RKO (cell line): ENCODE data around the gene MS4A8.
A peak's percentile ranks its signal among the peaks of the same experiment; 100 is the strongest.
"Not testable (repeated sequence)": the region's sequence is repeated elsewhere in the genome, so short reads cannot be mapped to it uniquely, and the experiment has no call there.

Experiments
- DNase-seq: peaks from one replicate; pipeline ENCODE4 v3.0.0-alpha.2; 2016; ENCODE audit warnings: low spot score

The MS4A8 gene

GRCh38 chr11:60699284-60699691 is at the start of gene MS4A8:
Gene MS4A8, plus strand, starts transcription at chr11:60699612. Its CDS starts 1,249 bp downstream, at chr11:60700861.
- no peak for DNase-seq

DNA sequence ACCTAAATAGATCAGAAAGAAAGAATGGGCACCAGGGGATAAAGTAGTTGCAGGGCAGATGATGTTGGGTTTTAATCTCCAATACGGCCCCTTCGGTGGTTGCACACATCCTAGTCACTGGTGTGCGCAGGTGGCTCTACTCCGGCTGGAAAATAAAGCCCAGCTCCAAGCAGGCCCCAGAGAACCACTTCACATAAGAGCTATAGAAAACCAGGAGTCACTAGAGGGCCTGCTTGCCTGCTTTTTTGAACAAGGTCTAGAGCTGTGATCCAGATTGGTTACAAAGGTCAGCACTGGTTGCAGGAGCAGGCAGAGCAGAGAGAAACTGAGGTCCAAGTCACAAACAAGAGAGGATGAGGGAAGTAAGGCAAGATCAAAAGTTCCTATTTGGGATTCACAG is 41.5 kb upstream of the MS4A8 start:
- DNase-seq: no peak

GRCh38 chr11:60658409-60658808 is 41.0 kb upstream of the MS4A8 start:
- DNase-seq: no peak

GRCh38 chr11:60672255-60672654 is 27.2 kb upstream of the MS4A8 start:
- no peak for DNase-seq

DNA sequence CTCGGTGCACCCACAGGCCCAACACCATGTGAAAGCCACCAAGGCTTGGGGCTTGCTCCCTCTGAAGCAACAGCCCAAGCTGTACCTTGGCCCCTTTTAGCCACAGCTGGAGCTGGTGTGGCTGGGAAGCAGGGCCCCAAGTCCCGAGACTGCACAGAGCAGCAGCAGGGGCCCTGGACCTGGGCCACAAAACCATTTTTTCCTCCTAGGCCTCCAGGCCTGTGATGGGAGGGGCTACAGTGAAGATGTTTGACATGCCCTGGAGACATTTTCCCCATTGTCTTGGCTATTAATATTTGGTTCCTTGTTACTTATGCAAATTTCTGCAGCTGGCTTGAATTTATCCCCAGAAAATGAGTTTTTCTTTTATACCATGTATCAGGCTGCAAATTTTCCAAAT is 21.2 kb upstream of the MS4A8 start:
- DNase-seq: not testable (repeated sequence)

- no peak for DNase-seq
These were observed 19.5 kb upstream of the MS4A8 start for GRCh38 chr11:60679879-60680278.

GRCh38 chr11:60680455-60681119 is 18.8 kb upstream of the MS4A8 start:
- no peak for DNase-seq

DNA sequence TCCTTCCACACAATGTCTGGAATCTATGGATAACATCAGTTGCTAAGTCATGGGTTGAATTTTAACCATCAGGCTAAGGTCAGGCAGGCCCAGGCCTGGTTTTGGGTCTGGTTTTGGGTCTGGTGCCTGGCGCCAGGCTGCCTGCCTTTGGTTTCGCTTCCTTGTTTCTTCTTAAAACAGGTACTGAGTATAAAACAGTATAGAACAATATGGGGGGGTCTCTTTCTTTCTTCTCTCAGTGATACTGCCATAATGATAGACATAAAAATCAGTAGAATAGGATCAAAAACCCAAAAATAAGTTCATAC is 14.9 kb upstream of the MS4A8 start:
- not testable (repeated sequence) for DNase-seq

DNA sequence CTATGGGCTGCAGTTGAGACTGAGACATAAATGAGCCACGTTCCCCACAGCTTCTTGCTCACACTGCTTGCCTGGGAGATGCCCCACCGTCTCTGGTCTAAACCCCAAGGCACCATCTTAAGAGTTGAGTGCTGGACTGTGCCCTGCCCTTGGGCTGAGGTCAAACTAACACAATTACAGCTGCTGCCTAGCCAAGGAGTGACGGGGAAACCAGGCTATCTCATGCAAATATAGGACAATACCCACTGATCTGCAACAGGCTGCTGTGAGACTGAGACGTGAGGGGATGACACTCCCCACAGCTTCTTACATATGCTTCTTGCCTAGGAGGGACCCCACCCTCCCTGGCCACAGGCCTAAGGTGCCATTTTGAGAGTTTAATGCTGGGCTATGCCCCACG is 7.8 kb upstream of the MS4A8 start:
- no peak for DNase-seq

- no peak for DNase-seq
These were observed 524 bp downstream of the MS4A8 start for GRCh38 chr11:60699936-60700335.

GRCh38 chr11:60700689-60701468 is 1.5 kb downstream of the MS4A8 start:
- peak; percentile 36 for DNase-seq

- no peak for DNase-seq
These were observed 2.0 kb downstream of the MS4A8 start for GRCh38 chr11:60701469-60701818.

DNA sequence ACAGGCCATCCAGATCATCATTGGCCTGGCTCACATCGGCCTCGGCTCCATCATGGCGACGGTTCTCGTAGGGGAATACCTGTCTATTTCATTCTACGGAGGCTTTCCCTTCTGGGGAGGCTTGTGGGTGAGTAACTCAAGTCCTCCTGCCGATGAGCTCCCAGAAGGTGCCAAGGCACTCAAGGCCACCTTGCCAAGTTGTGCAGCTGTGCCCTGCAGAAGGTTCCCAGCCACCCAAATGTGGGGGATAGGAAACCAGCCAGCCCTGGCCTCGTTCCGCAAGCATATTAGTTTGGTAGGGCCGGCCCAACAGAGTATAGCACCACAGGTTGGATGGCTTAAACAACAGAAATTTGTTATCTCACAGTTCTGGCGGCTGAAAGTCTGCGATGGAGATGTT is 4.0 kb downstream of the MS4A8 start:
- DNase-seq: no peak

GRCh38 chr11:60705895-60706294 is 6.5 kb downstream of the MS4A8 start:
- no peak for DNase-seq

GRCh38 chr11:60706931-60707330 is 7.5 kb downstream of the MS4A8 start:
- no peak for DNase-seq

GRCh38 chr11:60710482-60710881 is 11.1 kb downstream of the MS4A8 start:
- DNase-seq: peak; percentile 15

DNA sequence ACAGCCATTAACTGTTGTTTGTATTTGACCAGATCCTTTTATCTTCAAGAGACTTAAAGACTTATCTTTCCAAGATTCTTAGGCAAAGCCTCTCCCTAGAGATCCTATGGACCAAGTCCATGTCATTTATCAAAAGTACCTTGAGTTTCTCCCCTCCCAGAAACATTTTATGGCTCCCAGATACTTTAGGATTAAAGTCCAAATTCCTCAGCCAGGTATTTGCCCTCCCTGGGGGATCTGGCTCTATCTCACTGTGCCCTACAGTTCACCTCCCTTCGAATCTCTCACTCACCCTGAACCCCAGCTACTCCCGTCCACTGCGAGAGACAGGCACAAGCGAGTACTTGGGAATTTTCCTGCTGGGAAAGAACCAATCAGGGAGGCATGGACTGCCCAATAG is 11.9 kb downstream of the MS4A8 start:
- no peak for DNase-seq

GRCh38 chr11:60713423-60713822 is 14.0 kb downstream of the MS4A8 start:
- DNase-seq: not testable (repeated sequence)

- no peak for DNase-seq
These were observed 18.5 kb downstream of the MS4A8 start for GRCh38 chr11:60717956-60718355.

DNA sequence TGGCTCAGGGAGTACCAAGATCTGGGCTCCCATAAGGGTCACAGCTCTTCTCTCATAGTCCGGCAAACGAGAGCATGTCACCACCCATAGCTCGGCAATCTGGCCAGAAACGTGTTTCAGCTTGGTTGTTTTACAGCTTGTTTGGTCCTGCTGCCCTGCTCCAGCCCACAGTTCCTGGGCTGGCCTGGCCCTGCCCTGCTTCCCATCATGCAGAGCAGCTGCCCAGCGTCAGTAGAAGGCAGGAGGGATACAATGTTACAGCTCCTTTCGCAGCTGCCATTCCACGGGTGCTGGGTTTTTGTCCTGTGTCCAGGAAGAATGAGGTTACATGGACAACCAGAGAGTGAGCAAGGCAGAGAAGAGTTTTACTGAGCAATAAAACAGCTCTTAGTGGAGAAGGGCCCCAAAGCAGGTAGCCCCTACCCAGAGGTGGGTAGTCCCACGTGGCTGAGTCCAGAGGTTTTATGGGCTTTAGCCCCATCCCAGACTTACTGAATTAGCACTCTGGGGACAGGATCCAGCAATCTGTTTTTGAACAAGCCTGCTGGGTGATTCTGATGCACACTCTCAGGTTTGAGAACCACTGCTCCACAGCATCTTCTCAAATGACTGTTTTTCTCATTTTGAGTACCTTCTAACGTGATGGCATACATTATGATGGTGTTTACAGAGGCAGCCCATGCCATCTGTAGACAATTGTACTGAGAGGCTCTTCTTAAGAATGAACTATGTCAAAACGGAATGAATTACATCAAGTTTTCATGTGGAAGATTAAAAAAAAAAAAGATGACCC is 19.3 kb downstream of the MS4A8 start:
- DNase-seq: no peak

DNA sequence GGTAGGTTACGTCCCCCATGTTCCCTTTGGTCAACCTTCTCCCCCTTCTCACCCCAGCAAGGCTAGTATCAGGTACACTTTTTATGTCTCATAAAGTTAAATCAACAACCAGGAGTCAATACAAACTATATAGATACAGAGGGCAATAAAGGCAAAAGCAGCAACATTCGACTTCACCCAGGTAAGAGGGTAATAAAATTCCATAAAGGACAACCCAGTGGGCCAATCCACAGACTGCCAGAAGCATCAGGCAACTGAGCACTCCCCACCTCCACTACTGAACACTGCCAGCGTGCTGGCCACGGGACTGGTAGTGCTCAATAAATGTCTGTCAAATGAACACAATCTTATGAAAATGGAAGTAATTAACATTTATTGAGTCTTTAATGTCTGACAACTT is 20.0 kb downstream of the MS4A8 start:
- DNase-seq: no peak

GRCh38 chr11:60720460-60720859 is 21.0 kb downstream of the MS4A8 start:
- no peak for DNase-seq

- DNase-seq: no peak
These were observed 25.0 kb downstream of the MS4A8 start, which contains the start of gene MS4A18 for GRCh38 chr11:60724420-60724819. Gene MS4A18, plus strand, starts transcription at chr11:60724720.
